ENCODE measurements around the gene TMEM240.

Gene TMEM240

DNA sequence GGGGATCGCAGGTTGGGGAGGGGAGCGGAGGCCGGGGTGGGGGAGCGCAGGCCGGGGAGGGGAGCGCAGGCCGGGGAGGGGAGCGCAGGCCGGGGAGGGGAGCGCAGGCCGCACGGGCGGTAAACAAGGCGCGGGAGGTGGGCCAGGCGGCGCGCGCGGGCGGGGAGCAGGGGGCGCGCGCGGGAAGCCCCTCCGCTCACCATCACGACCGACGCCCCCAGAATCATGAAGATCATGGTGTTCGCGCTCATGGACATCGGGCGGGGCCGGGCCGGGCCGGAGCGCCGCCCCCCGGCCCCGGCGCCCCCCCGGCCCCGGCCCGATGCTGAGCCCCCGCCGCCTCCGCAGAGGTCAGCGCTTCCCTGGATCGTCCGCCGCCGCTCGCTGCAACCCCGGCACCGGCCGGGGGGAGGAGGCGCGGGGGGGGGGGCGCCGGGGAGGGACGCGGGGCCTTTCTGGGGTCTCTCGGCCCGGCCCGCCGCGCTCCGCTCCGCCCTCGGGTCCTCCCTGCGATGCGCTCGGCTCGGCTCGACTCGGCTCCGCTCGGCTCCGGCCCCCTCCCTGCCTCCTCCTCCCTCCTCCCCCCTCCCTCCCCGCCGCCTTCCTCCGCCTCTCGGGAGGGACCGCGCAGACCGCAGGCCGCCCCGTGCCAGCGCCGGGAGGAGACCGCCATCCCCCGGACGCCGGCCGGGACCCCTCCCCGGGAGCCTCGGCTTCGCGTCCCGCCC lies at the start of gene TMEM240:
Gene TMEM240, minus strand, starts transcription at position 535 of the 728 bp plus-strand sequence. Its CDS starts 278 bp downstream, at position 257.
- Histone ChIP-seq H3K9me3 (ENCODE audit: control insufficient read depth, insufficient read depth, low read length) (no peaks in the 10 kb centered on the region), H3K4me1 (ENCODE audit: insufficient read depth, low read length) (no peaks in the 10 kb centered on the region), H3K36me3 (ENCODE audit: insufficient read depth, low read length) (0 out of 2 replicates have a peak, but pooled peaks cover 3% of the 10 kb centered on the region), H3K9ac (ENCODE audit: low read depth, low read length) (peak within 1 kb of the TSS; percentile 82)

DNA sequence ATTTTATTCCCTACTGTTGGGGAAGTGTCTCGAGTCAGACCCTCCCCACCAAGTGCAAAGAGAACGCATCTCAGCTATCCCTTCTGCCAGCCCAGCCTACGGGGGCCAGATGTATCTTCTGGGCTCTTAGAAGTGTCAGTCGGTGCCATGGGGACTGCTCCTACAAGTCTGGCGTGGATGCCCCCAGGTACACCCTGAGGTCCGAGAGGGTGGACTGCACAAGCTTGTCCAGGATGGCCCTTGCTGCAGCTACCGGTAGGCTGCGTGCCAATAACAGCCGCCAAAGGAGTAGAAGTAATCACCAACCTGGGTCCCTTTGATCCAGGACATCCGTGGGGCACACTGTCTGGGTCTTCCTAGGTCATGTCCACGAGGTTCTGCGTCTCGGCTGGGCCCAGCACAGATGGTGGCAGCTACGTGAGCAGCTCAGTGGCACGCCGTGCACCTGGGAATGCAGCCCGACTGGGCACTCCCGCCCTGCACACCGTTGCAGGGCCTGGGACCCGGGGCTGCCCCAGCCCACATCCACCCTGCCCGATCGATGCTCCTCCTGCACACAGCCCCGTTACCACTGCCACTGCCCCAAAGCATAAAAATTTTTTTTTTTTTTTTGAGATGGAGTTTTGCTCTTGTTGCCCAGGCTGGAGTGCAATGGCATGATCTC lies 43.1 kb upstream of the TMEM240 start:
- Histone ChIP-seq H3K4me1 (ENCODE audit: insufficient read depth, low read length) (no peaks in the 10 kb centered on the region), H3K9ac (ENCODE audit: low read depth, low read length) (no peak overlapping the region)

GRCh38 chr1:1582585-1583346 lies 42.3 kb upstream of the TMEM240 start:
- H3K9ac ChIP-seq (ENCODE audit: low read depth, low read length): no peak overlapping the region
- H3K36me3 ChIP-seq (ENCODE audit: insufficient read depth, low read length): no peaks in the 10 kb centered on the region
- H3K9me3 ChIP-seq (ENCODE audit: control insufficient read depth, insufficient read depth, low read length): no peaks in the 10 kb centered on the region
- H3K4me1 ChIP-seq (ENCODE audit: insufficient read depth, low read length): no peaks in the 10 kb centered on the region

More for the DNA sequence above, 43.1 kb upstream of the TMEM240 start:
- no peaks in the 10 kb centered on the region for H3K36me3 ChIP-seq (ENCODE audit: insufficient read depth, low read length)
- H3K9me3 ChIP-seq (ENCODE audit: control insufficient read depth, insufficient read depth, low read length): no peaks in the 10 kb centered on the region

DNA sequence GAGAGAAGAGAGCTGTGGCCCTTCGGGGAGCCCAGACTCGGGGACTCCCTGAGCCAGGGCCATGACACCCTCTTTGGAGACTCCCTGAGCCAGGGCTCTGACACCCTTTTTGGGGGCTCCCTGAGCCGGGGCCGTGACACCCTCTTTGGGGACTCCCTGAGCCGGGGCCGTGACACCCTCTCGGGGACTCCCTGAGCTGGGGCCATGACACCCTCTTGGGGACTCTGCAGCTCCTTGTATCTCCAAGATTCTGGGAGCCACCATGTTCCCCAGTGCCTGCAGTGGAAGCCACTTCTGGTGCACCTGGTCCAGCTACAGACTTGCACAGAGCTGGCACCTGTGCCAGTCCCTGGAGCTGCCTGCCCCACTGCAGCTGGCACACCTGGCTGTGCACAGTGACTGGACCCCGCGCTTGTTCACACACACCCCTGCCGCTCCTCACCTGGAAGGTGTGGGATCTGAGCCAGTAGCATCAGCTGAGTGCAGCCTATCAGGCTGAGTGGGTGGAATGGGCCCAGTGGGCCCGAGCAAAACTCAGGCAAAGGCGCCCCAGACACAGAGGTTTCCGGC lies 38.0 kb upstream of the TMEM240 start:
- H3K9ac ChIP-seq (ENCODE audit: low read depth, low read length): no peak overlapping the region
- no peaks in the 10 kb centered on the region for H3K36me3 ChIP-seq (ENCODE audit: insufficient read depth, low read length)
- no peaks in the 10 kb centered on the region for H3K9me3 ChIP-seq (ENCODE audit: control insufficient read depth, insufficient read depth, low read length)
- H3K4me1 ChIP-seq (ENCODE audit: insufficient read depth, low read length): no peaks in the 10 kb centered on the region

GRCh38 chr1:1577367-1578011 lies 37.1 kb upstream of the TMEM240 start:
- H3K9ac ChIP-seq (ENCODE audit: low read depth, low read length): no peak overlapping the region
- H3K4me1 ChIP-seq (ENCODE audit: insufficient read depth, low read length): no peaks in the 10 kb centered on the region
- H3K9me3 ChIP-seq (ENCODE audit: control insufficient read depth, insufficient read depth, low read length): no peaks in the 10 kb centered on the region
- H3K36me3 ChIP-seq (ENCODE audit: insufficient read depth, low read length): no peaks in the 10 kb centered on the region

GRCh38 chr1:1574721-1575537 lies 34.5 kb upstream of the TMEM240 start, which contains the start of gene SSU72:
Gene SSU72 (minus strand): TSS chr1:1574863. CDS start chr1:1574557, 306 bp downstream.
- peaks cover 2% of the 10 kb centered on the region; the same call in 1 of the 2 replicates for H3K36me3 ChIP-seq (ENCODE audit: insufficient read depth, low read length)
- no peaks in the 10 kb centered on the region for H3K4me1 ChIP-seq (ENCODE audit: insufficient read depth, low read length)
- no peaks in the 10 kb centered on the region for H3K9me3 ChIP-seq (ENCODE audit: control insufficient read depth, insufficient read depth, low read length)
- H3K9ac ChIP-seq (ENCODE audit: low read depth, low read length): peak within 1 kb of the TSS; percentile 97

GRCh38 chr1:1573843-1574720 lies 33.7 kb upstream of the TMEM240 start:
- peaks cover 2% of the 10 kb centered on the region; the same call in 1 of the 2 replicates for H3K36me3 ChIP-seq (ENCODE audit: insufficient read depth, low read length)
- peak overlapping the region; percentile 97 for H3K9ac ChIP-seq (ENCODE audit: low read depth, low read length)
- H3K4me1 ChIP-seq (ENCODE audit: insufficient read depth, low read length): no peaks in the 10 kb centered on the region
- no peaks in the 10 kb centered on the region for H3K9me3 ChIP-seq (ENCODE audit: control insufficient read depth, insufficient read depth, low read length)

- Histone ChIP-seq H3K9ac (ENCODE audit: low read depth, low read length) (no peak overlapping the region), H3K36me3 (ENCODE audit: insufficient read depth, low read length) (peaks cover 18% of the 10 kb centered on the region), H3K4me1 (ENCODE audit: insufficient read depth, low read length) (no peaks in the 10 kb centered on the region; the same call in 1 of the 2 replicates), H3K9me3 (ENCODE audit: control insufficient read depth, insufficient read depth, low read length) (no peaks in the 10 kb centered on the region)
These were observed 28.9 kb upstream of the TMEM240 start for GRCh38 chr1:1569341-1569740.

DNA sequence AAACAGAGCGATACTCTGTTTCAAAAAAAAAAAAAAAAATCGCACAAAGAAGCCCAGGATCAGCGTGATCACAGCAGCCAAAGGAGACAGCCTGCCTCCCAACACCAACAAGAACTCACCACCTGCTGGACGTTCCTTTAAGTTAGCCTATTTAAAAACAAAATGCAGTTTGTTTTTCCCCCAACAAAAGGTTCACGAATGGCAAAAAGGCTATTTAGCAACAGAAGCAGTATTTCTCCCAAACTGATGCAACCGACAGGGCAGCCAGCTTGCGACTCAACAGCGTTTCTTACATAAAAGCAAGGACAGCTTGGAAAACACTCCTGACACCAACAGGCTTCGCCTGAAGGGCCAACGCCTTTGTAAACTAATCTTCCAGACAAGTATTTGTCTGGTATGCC lies 27.5 kb upstream of the TMEM240 start:
- Histone ChIP-seq H3K9me3 (ENCODE audit: control insufficient read depth, insufficient read depth, low read length) (no peaks in the 10 kb centered on the region), H3K4me1 (ENCODE audit: insufficient read depth, low read length) (no peaks in the 10 kb centered on the region; the same call in 1 of the 2 replicates), H3K36me3 (ENCODE audit: insufficient read depth, low read length) (peaks cover 23% of the 10 kb centered on the region), H3K9ac (ENCODE audit: low read depth, low read length) (no peak overlapping the region)

DNA sequence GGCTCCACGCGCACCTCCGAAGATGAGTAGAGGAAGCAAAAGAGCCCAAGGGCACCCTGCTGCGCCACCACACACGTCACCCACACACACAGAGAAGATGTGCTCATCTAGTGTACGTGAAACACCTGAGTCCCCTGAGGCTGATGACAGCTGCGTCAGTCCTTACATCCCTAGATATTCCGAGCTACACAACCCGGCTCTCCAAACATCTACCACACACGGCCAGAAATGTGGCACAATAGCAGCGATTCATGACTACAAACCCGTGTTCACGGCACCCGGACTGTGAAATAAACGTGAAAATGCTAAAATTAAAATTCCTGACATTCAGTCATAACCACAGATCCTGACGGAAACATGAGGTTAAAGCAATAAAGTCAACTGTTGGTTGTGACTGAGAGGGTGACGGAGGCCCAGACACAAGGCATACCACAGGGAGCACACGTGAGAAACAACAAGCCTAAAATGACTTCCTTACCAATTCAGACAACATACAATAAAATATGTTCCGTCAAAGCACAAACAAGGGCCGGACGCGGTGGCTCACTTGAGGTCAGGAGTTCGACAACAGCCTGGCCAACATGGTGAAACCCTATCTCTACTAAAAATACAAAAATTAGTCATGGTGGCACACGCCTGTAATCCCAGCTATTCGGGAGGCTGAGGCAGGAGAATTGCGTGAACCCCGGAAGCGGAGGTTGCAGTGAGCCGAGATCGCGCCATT lies 26.9 kb upstream of the TMEM240 start:
- no peaks in the 10 kb centered on the region; the same call in 1 of the 2 replicates for H3K4me1 ChIP-seq (ENCODE audit: insufficient read depth, low read length)
- H3K9ac ChIP-seq (ENCODE audit: low read depth, low read length): no peak overlapping the region
- peaks cover 26% of the 10 kb centered on the region for H3K36me3 ChIP-seq (ENCODE audit: insufficient read depth, low read length)
- H3K9me3 ChIP-seq (ENCODE audit: control insufficient read depth, insufficient read depth, low read length): no peaks in the 10 kb centered on the region

DNA sequence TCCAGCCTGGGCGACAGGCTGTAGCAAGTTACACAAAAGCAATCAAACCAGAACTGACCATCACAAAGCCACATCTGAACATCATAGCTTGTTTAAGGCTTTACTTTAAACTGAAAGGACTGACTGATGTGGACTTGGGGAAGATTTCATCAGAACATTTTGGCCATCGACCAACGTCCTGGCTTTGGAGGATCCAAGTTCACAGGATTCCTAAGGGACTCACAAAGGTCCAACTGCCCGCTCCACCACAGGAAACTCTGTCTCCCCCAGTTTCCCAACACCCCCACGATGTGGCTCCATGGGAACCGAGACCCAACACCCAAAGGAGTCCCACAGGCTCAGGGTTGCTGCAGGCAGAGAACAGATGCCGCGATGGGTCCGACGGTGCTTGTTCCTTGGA lies 24.9 kb upstream of the TMEM240 start:
- H3K4me1 ChIP-seq (ENCODE audit: insufficient read depth, low read length): no peaks in the 10 kb centered on the region; the same call in 1 of the 2 replicates
- H3K36me3 ChIP-seq (ENCODE audit: insufficient read depth, low read length): peaks cover 24% of the 10 kb centered on the region
- H3K9ac ChIP-seq (ENCODE audit: low read depth, low read length): no peak overlapping the region
- no peaks in the 10 kb centered on the region for H3K9me3 ChIP-seq (ENCODE audit: control insufficient read depth, insufficient read depth, low read length)

DNA sequence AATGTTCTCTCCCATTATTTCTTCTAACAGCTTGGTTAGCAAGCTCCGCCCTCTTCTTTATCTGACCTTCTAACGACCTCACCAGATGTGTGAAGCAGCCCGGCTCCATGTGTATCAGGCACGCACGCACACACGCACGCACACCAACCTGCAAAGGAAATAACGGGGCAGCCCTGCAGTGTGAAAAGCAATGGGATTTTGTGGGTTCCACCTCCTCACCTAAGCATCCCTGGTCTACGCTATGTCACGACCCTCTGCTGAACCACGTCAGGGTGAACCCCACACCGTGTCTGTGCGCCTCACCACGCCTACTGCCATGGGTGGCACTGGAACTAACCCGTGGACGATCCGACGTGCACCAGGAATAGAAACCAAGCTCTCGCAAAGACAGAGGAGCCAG lies 23.8 kb upstream of the TMEM240 start:
- no peak overlapping the region for H3K9ac ChIP-seq (ENCODE audit: low read depth, low read length)
- H3K36me3 ChIP-seq (ENCODE audit: insufficient read depth, low read length): peaks cover 24% of the 10 kb centered on the region
- H3K9me3 ChIP-seq (ENCODE audit: control insufficient read depth, insufficient read depth, low read length): no peaks in the 10 kb centered on the region

More for the DNA sequence above, 23.8 kb upstream of the TMEM240 start:
- H3K4me1 ChIP-seq (ENCODE audit: insufficient read depth, low read length): no peaks in the 10 kb centered on the region; the same call in 1 of the 2 replicates
